HEK293 (cell line): ENCODE data around the gene MGAT2.

Source experiments
- BCL11B ChIP-seq: fragments of 450-650 bp; formaldehyde crosslinking; IDR thresholded peaks from 2 replicates; pipeline ENCODE4 v1.5.1; 2016; ENCODE audit warnings: low read depth, missing biosample characterization, missing genetic modification characterization
- REPIN1 ChIP-seq: fragments of 450-650 bp; formaldehyde crosslinking; IDR thresholded peaks from 2 replicates; pipeline ENCODE4 v1.5.1; 2017; ENCODE audit warnings: missing biosample characterization, missing genetic modification characterization, low read depth
- ZFP3 ChIP-seq: fragments of 450-650 bp; formaldehyde crosslinking; IDR thresholded peaks from 2 replicates; pipeline ENCODE4 v1.5.1; 2016; ENCODE audit warnings: low read depth, missing biosample characterization, missing genetic modification characterization
- ZIC2 ChIP-seq: fragments of 450-650 bp; formaldehyde crosslinking; IDR thresholded peaks from 2 replicates; pipeline ENCODE4 v1.5.1; 2016; ENCODE audit warnings: missing biosample characterization, missing genetic modification characterization
- ZNF112 ChIP-seq: fragments of 450-650 bp; formaldehyde crosslinking; IDR thresholded peaks from 2 replicates; pipeline ENCODE4 v1.5.0; 2017; ENCODE audit warnings: missing biosample characterization, missing genetic modification characterization
- ZNF174 ChIP-seq: fragments of 450-650 bp; formaldehyde crosslinking; IDR thresholded peaks from 2 replicates; pipeline ENCODE4 v1.5.0; 2017; ENCODE audit warnings: missing biosample characterization, mild to moderate bottlenecking, missing genetic modification characterization
- ZNF2 ChIP-seq: fragments of 450-650 bp; formaldehyde crosslinking; IDR thresholded peaks from 2 replicates; pipeline ENCODE4 v1.5.1; 2016; ENCODE audit warnings: missing biosample characterization, missing genetic modification characterization
- ZNF24 ChIP-seq: fragments of 450-650 bp; formaldehyde crosslinking; IDR thresholded peaks from 2 replicates; pipeline ENCODE4 v1.5.1; 2016; ENCODE audit warnings: missing biosample characterization, missing genetic modification characterization
- ZNF366 ChIP-seq: fragments of 450-650 bp; formaldehyde crosslinking; conservative IDR thresholded peaks from 2 replicates; pipeline ENCODE4 v1.5.1; 2016; ENCODE audit warnings: missing biosample characterization, missing genetic modification characterization
- ZNF555 ChIP-seq: fragments of 450-650 bp; formaldehyde crosslinking; conservative IDR thresholded peaks from 2 replicates; pipeline ENCODE4 v1.5.1; 2017; ENCODE audit warnings: missing biosample characterization, mild to moderate bottlenecking, missing genetic modification characterization, inconsistent platforms
- ZNF561 ChIP-seq: fragments of 450-650 bp; IDR thresholded peaks from 2 replicates; pipeline ENCODE4 v1.5.1; 2018; ENCODE audit warnings: missing biosample characterization, missing genetic modification characterization, borderline replicate concordance
- ZNF600 ChIP-seq: fragments of 450-650 bp; formaldehyde crosslinking; IDR thresholded peaks from 2 replicates; pipeline ENCODE4 v1.5.1; 2016; ENCODE audit warnings: missing biosample characterization, missing genetic modification characterization
- ZNF670 ChIP-seq: fragments of 450-650 bp; formaldehyde crosslinking; IDR thresholded peaks from 2 replicates; pipeline ENCODE4 v1.5.1; 2016; ENCODE audit warnings: missing biosample characterization, missing genetic modification characterization, low read depth
- ZNF776 ChIP-seq: fragments of 450-650 bp; formaldehyde crosslinking; IDR thresholded peaks from 2 replicates; pipeline ENCODE4 v1.5.0; 2017; ENCODE audit warnings: missing biosample characterization, missing genetic modification characterization, borderline replicate concordance
- ZNF830 ChIP-seq: fragments of 450-650 bp; IDR thresholded peaks from 2 replicates; pipeline ENCODE4 v1.5.0; 2018; ENCODE audit warnings: missing biosample characterization, missing genetic modification characterization, low read depth, mild to moderate bottlenecking, moderate library complexity
- ZSCAN16 ChIP-seq: fragments of 450-650 bp; formaldehyde crosslinking; IDR thresholded peaks from 2 replicates; pipeline ENCODE4 v1.5.1; 2016; ENCODE audit warnings: missing biosample characterization, missing genetic modification characterization
- TF ChIP-seq, protein P1 (sequence below): fragments of 450-650 bp; formaldehyde crosslinking; IDR thresholded peaks from 2 replicates; pipeline ENCODE4 v1.5.1; 2016; ENCODE audit warnings: missing biosample characterization, missing genetic modification characterization
- TF ChIP-seq, protein P2 (sequence below): fragments of 450-650 bp; formaldehyde crosslinking; IDR thresholded peaks from 2 replicates; pipeline ENCODE4 v1.5.1; 2016; ENCODE audit warnings: missing biosample characterization, missing genetic modification characterization
- TF ChIP-seq, protein P3 (sequence below): fragments of 450-650 bp; formaldehyde crosslinking; IDR thresholded peaks from 2 replicates; pipeline ENCODE4 v1.5.1; 2017; ENCODE audit warnings: missing biosample characterization, missing genetic modification characterization
- TF ChIP-seq, protein P4 (sequence below): fragments of 450-650 bp; formaldehyde crosslinking; IDR thresholded peaks from 2 replicates; pipeline ENCODE4 v1.5.1; 2016; ENCODE audit warnings: missing biosample characterization, missing genetic modification characterization
- TF ChIP-seq, protein P5 (sequence below): fragments of 450-650 bp; formaldehyde crosslinking; IDR thresholded peaks from 2 replicates; pipeline ENCODE4 v1.5.1; 2016; ENCODE audit warnings: missing biosample characterization, missing genetic modification characterization
- TF ChIP-seq, protein P6 (sequence below): fragments of 450-650 bp; formaldehyde crosslinking; IDR thresholded peaks from 2 replicates; pipeline ENCODE4 v1.5.1; 2016; ENCODE audit warnings: missing biosample characterization, missing genetic modification characterization
- TF ChIP-seq, protein P7 (sequence below): fragments of 450-650 bp; formaldehyde crosslinking; IDR thresholded peaks from 2 replicates; pipeline ENCODE4 v1.5.1; 2016; ENCODE audit warnings: missing biosample characterization, missing genetic modification characterization

Gene MGAT2

DNA sequence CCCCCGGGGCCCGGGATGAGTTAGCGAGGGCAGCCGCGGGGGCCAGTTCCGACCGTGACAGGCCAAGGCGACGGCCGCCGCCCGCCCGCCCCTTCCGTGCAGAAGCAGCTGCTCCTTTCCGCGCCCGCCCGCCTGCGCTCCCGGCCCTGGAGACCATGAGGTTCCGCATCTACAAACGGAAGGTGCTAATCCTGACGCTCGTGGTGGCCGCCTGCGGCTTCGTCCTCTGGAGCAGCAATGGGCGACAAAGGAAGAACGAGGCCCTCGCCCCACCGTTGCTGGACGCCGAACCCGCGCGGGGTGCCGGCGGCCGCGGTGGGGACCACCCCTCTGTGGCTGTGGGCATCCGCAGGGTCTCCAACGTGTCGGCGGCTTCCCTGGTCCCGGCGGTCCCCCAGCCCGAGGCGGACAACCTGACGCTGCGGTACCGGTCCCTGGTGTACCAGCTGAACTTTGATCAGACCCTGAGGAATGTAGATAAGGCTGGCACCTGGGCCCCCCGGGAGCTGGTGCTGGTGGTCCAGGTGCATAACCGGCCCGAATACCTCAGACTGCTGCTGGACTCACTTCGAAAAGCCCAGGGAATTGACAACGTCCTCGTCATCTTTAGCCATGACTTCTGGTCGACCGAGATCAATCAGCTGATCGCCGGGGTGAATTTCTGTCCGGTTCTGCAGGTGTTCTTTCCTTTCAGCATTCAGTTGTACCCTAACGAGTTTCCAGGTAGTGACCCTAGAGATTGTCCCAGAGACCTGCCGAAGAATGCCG is 699 bp downstream of the MGAT2 start (continued):
- TF ChIP-seq, protein P1, sequence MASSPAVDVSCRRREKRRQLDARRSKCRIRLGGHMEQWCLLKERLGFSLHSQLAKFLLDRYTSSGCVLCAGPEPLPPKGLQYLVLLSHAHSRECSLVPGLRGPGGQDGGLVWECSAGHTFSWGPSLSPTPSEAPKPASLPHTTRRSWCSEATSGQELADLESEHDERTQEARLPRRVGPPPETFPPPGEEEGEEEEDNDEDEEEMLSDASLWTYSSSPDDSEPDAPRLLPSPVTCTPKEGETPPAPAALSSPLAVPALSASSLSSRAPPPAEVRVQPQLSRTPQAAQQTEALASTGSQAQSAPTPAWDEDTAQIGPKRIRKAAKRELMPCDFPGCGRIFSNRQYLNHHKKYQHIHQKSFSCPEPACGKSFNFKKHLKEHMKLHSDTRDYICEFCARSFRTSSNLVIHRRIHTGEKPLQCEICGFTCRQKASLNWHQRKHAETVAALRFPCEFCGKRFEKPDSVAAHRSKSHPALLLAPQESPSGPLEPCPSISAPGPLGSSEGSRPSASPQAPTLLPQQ: peak; percentile 25; the same call in 1 of the 2 replicates
- TF ChIP-seq ZNF830 (tag by site-specific recombination): no peak
- TF ChIP-seq, protein P2, sequence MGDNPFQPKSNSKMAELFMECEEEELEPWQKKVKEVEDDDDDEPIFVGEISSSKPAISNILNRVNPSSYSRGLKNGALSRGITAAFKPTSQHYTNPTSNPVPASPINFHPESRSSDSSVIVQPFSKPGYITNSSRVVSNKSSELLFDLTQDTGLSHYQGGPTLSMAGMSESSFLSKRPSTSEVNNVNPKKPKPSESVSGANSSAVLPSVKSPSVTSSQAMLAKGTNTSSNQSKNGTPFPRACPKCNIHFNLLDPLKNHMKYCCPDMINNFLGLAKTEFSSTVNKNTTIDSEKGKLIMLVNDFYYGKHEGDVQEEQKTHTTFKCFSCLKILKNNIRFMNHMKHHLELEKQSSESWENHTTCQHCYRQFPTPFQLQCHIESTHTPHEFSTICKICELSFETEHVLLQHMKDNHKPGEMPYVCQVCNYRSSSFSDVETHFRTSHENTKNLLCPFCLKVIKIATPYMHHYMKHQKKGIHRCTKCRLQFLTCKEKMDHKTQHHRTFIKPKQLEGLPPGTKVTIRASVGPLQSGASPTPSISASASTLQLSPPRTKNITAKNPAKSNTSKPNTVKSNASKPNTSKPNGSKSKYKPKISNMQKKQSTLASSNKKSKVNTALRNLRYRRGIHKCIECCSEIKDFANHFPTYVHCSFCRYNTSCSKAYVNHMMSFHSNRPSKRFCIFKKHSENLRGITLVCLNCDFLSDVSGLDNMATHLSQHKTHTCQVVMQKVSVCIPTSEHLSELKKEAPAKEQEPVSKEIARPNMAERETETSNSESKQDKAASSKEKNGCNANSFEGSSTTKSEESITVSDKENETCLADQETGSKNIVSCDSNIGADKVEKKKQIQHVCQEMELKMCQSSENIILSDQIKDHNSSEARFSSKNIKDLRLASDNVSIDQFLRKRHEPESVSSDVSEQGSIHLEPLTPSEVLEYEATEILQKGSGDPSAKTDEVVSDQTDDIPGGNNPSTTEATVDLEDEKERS (tag by site-specific recombination): no peak
- peak; percentile 10; the same call in 1 of the 2 replicates for TF ChIP-seq ZNF2 (tag by site-specific recombination)
- no peak for TF ChIP-seq ZIC2 (tag by site-specific recombination)
- no peak for TF ChIP-seq ZNF555 (tag by site-specific recombination)
- TF ChIP-seq ZSCAN16 (tag by site-specific recombination): no peak
- no peak for TF ChIP-seq BCL11B (tag by site-specific recombination)
- TF ChIP-seq ZNF561 (tag by site-specific recombination): peak; percentile 46; the same call in 1 of the 2 replicates
- TF ChIP-seq ZNF670 (tag by site-specific recombination): no peak
- no peak for TF ChIP-seq REPIN1 (tag by site-specific recombination)
- TF ChIP-seq, protein P3, sequence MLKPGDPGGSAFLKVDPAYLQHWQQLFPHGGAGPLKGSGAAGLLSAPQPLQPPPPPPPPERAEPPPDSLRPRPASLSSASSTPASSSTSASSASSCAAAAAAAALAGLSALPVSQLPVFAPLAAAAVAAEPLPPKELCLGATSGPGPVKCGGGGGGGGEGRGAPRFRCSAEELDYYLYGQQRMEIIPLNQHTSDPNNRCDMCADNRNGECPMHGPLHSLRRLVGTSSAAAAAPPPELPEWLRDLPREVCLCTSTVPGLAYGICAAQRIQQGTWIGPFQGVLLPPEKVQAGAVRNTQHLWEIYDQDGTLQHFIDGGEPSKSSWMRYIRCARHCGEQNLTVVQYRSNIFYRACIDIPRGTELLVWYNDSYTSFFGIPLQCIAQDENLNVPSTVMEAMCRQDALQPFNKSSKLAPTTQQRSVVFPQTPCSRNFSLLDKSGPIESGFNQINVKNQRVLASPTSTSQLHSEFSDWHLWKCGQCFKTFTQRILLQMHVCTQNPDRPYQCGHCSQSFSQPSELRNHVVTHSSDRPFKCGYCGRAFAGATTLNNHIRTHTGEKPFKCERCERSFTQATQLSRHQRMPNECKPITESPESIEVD (tag by site-specific recombination): no peak
- TF ChIP-seq, protein P4, sequence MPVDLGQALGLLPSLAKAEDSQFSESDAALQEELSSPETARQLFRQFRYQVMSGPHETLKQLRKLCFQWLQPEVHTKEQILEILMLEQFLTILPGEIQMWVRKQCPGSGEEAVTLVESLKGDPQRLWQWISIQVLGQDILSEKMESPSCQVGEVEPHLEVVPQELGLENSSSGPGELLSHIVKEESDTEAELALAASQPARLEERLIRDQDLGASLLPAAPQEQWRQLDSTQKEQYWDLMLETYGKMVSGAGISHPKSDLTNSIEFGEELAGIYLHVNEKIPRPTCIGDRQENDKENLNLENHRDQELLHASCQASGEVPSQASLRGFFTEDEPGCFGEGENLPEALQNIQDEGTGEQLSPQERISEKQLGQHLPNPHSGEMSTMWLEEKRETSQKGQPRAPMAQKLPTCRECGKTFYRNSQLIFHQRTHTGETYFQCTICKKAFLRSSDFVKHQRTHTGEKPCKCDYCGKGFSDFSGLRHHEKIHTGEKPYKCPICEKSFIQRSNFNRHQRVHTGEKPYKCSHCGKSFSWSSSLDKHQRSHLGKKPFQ: no peak
- TF ChIP-seq ZNF174: no peak
- no peak for TF ChIP-seq ZFP3 (tag by site-specific recombination)
- TF ChIP-seq, protein P5, sequence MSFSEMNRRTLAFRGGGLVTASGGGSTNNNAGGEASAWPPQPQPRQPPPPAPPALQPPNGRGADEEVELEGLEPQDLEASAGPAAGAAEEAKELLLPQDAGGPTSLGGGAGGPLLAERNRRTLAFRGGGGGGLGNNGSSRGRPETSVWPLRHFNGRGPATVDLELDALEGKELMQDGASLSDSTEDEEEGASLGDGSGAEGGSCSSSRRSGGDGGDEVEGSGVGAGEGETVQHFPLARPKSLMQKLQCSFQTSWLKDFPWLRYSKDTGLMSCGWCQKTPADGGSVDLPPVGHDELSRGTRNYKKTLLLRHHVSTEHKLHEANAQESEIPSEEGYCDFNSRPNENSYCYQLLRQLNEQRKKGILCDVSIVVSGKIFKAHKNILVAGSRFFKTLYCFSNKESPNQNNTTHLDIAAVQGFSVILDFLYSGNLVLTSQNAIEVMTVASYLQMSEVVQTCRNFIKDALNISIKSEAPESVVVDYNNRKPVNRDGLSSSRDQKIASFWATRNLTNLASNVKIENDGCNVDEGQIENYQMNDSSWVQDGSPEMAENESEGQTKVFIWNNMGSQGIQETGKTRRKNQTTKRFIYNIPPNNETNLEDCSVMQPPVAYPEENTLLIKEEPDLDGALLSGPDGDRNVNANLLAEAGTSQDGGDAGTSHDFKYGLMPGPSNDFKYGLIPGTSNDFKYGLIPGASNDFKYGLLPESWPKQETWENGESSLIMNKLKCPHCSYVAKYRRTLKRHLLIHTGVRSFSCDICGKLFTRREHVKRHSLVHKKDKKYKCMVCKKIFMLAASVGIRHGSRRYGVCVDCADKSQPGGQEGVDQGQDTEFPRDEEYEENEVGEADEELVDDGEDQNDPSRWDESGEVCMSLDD (tag by site-specific recombination): no peak
- no peak; the same call in 1 of the 2 replicates for TF ChIP-seq ZNF24 (tag by site-specific recombination)
- TF ChIP-seq ZNF366 (tag by site-specific recombination): no peak
- no peak for TF ChIP-seq ZNF112 (tag by site-specific recombination)
- TF ChIP-seq ZNF600 (tag by site-specific recombination): no peak; the same call in 1 of the 2 replicates
- TF ChIP-seq, protein P6, sequence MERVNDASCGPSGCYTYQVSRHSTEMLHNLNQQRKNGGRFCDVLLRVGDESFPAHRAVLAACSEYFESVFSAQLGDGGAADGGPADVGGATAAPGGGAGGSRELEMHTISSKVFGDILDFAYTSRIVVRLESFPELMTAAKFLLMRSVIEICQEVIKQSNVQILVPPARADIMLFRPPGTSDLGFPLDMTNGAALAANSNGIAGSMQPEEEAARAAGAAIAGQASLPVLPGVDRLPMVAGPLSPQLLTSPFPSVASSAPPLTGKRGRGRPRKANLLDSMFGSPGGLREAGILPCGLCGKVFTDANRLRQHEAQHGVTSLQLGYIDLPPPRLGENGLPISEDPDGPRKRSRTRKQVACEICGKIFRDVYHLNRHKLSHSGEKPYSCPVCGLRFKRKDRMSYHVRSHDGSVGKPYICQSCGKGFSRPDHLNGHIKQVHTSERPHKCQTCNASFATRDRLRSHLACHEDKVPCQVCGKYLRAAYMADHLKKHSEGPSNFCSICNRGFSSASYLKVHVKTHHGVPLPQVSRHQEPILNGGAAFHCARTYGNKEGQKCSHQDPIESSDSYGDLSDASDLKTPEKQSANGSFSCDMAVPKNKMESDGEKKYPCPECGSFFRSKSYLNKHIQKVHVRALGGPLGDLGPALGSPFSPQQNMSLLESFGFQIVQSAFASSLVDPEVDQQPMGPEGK (tag by site-specific recombination): no peak
- TF ChIP-seq, protein P7, sequence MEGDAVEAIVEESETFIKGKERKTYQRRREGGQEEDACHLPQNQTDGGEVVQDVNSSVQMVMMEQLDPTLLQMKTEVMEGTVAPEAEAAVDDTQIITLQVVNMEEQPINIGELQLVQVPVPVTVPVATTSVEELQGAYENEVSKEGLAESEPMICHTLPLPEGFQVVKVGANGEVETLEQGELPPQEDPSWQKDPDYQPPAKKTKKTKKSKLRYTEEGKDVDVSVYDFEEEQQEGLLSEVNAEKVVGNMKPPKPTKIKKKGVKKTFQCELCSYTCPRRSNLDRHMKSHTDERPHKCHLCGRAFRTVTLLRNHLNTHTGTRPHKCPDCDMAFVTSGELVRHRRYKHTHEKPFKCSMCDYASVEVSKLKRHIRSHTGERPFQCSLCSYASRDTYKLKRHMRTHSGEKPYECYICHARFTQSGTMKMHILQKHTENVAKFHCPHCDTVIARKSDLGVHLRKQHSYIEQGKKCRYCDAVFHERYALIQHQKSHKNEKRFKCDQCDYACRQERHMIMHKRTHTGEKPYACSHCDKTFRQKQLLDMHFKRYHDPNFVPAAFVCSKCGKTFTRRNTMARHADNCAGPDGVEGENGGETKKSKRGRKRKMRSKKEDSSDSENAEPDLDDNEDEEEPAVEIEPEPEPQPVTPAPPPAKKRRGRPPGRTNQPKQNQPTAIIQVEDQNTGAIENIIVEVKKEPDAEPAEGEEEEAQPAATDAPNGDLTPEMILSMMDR (tag by site-specific recombination): peak; percentile 6; the same call in 1 of the 2 replicates
- no peak for TF ChIP-seq ZNF776 (tag by site-specific recombination)
